Lung (tissue), 12 donors: ENCODE measurements around the gene MSANTD1. TPM values are rescaled to one million over a fixed set of nuclear protein-coding genes. Genes with fewer than 3 reads are reported as not detected.

Experiments used
- ATAC-seq: fragments of 200-7000 bp; cut with Tn5 transposase; one replicate; pipeline ENCODE4 v1.9.1; 2020; ENCODE audit warnings: moderate number of reproducible peaks; ENCODE audit not compliant: insufficient read depth, low FRiP score
- DNase-seq, 3 donors: peaks; one replicate each; pipeline ENCODE4 v3.0.0-alpha.2; 2013 to 2017
- H3K27ac ChIP-seq, 2 donors: one replicate each; pipeline ENCODE4 v1.5.1; 2013; ENCODE audit warnings: mild to moderate bottlenecking in 2 of 2, moderate library complexity in 2 of 2, control low read depth in 1 of 2, inconsistent platforms in 1 of 2, low read depth in 1 of 2, low read length in 1 of 2
- H3K27me3 ChIP-seq, 3 donors: one replicate each; pipeline ENCODE4 v1.5.1; 2013; ENCODE audit warnings: low read length in 2 of 3; ENCODE audit not compliant: control insufficient read depth in 3 of 3, insufficient read depth in 3 of 3
- H3K36me3 ChIP-seq, 4 donors: one replicate each; pipeline ENCODE4 v1.5.1; 2013; ENCODE audit warnings: low read length in 4 of 4, mild to moderate bottlenecking in 1 of 4, moderate library complexity in 1 of 4; ENCODE audit not compliant: control insufficient read depth in 4 of 4, insufficient read depth in 4 of 4
- H3K4me1 ChIP-seq, 5 donors: one replicate each; pipeline ENCODE4 v1.5.1; 2013; ENCODE audit warnings: low read length in 5 of 5, mild to moderate bottlenecking in 2 of 5, moderate library complexity in 1 of 5; ENCODE audit not compliant: control insufficient read depth in 5 of 5, insufficient read depth in 5 of 5
- H3K4me3 ChIP-seq: one replicate; pipeline ENCODE4 v1.5.1; 2013; ENCODE audit warnings: mild to moderate bottlenecking, control low read depth, moderate library complexity
- H3K9ac ChIP-seq, 2 donors: one replicate each; pipeline ENCODE4 v1.5.1; 2013; ENCODE audit warnings: low read length in 2 of 2, control low read depth in 1 of 2; ENCODE audit not compliant: insufficient read depth in 1 of 2
- H3K9me3 ChIP-seq, 4 donors: one replicate each; pipeline ENCODE4 v1.5.1; 2013; ENCODE audit warnings: low read length in 3 of 4, mild to moderate bottlenecking in 1 of 4, moderate library complexity in 1 of 4; ENCODE audit not compliant: control insufficient read depth in 4 of 4, insufficient read depth in 3 of 4
- CTCF ChIP-seq: IDR thresholded peaks from 2 replicates; pipeline ENCODE4 v1.5.1; 2012; ENCODE audit warnings: mild to moderate bottlenecking; ENCODE audit errors: control extremely low read depth, extremely low read depth
- WGBS, 2 donors: extraction: QIAGEN DNeasy Blood & Tissue Kit; methylation state at CpG; one replicate each; pipeline ENCODE4 v1.1.7; 2013; 5-methylcytosine and 5-hydroxymethylcytosine counted together
- polyA plus RNA-seq, 2 donors: library from polyadenylated mRNA; stranded (reverse); fragments of 200-250 nt; gene quantifications; one replicate each; pipeline ENCODE4 v1.2.1, GENCODE V29; 2013
- total RNA-seq, 2 donors: library from RNA; depleted of rRNA in 1 of 2; stranded (reverse); fragments of >200 nt in 1 of 2; gene quantifications; one replicate each; pipeline ENCODE4 v1.2.1, GENCODE V29; 2014 to 2021
- donor health status: control.
- donor health status: control.
- donor health status: Bipolar disorder and iron deficiency.
- donor health status: healthy.
- donor health status: DM: yes; HTN: yes; CAD: no.

Gene MSANTD1
- total and polyA plus RNA-seq, 4 donors = 0.35 to 1.4 (median 0.88) TPM

DNA sequence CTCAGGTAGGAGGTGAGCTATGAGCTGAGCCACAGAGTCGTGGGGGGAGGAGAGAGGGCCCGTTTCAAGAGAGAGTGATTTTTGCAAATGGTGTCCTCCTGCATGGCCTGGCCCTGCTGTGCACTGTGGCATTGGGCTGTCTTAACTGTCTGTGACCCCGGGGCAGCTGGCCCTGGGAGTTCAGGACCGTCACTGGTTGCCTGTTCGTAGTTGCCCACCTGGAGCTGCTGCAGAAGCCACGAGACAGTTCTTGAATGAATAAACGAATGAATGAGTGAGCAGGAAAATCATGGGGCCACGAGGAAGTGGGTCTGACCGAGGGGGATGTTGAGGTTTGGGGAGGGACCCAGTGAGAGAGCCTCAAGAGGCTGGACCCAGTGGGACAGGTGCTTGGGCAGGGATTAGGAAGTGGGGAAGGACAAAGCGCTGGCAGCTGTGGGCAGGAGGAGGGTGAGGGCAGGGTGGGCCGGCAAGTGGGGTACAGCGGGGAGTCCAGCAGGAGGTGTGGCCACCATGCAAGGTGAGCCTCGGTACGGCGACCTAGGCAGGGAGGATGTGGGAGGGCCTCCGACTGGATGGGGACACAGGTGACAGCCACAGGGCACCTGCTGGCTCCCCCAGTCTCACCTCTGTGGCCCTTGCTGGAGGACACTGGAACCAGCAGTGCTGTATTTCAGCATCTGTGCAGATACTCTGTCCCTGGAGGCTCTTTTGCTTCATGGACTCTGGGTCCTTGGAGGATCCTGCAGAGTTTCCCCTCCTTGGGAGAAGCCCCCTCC, 54.0 kb downstream of the MSANTD1 start:
- no peak overlapping the region for H3K9ac ChIP-seq
- ATAC-seq = no peak
- no peaks in the 10 kb centered on the region for H3K27me3 ChIP-seq
- H3K9me3 ChIP-seq = no peaks in the 10 kb centered on the region
- no peak overlapping the region for H3K4me3 ChIP-seq
- H3K36me3 ChIP-seq = no peaks in the 10 kb centered on the region
- DNase-seq = peak in 1 of 3 donors; percentile 9
- peak overlapping the region in 1 of 2 donors; percentile 33 for H3K27ac ChIP-seq
- TF ChIP-seq CTCF = no peak
- peaks cover 6 to 46% (median 34%) of the 10 kb centered on the region in 5 donors for H3K4me1 ChIP-seq
- WGBS, 2 donors = 23 to 60% methylated on average over 16 of the region's 16 CpGs

- TF ChIP-seq CTCF = no peak
- Histone ChIP-seq H3K9ac (no peak overlapping the region), H3K4me3 (no peak overlapping the region), H3K9me3 (no peaks in the 10 kb centered on the region), H3K4me1 (peaks cover 6 to 49% (median 35%) of the 10 kb centered on the region in 5 donors), H3K27ac (no peak overlapping the region), H3K36me3 (no peaks in the 10 kb centered on the region), H3K27me3 (no peaks in the 10 kb centered on the region)
- 45 to 72% methylated on average over 2 of the region's 2 CpGs for WGBS, 2 donors
- ATAC-seq = no peak
- no peak for DNase-seq
These were observed 54.5 kb downstream of the MSANTD1 start for GRCh38 chr4:3303565-3303824.

DNA sequence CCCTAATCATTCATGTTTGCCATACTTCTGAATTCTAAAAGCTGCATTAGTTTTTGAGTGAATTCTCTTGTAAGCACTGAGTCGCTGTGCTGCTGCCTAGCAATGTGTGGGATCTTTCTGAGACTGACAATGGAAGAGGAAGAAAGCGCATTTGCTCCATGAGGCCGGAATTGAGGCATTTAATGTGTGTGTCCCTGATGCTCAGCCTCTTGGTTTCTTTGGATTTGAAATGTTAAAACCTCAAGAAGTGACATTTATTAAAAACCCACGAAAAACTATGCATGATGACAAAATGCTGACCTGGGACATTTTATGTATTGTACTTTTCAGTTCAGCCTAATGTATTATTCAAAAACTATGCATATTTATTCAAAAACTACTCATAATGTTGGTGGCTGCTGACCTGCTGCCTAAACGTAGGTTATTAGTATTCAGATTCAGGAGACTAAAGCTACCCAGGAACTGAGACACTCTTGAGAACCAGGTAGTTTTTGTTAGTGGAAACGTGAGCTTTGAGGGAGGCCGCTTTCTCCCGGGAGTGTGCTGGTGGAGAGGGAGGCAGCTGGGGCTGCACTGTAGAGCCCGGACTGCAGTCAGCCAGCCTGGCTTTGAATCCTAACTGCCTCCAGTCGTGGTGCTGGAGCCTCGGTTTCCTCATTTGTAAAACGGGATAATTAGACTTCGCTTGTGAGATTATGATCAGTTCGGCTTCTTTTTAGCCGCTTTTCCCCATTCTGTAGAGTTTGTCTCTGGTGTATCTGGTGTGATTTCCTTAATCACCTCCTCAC, 55.2 kb downstream of the MSANTD1 start:
- peaks cover 6 to 49% (median 33%) of the 10 kb centered on the region in 5 donors for H3K4me1 ChIP-seq
- H3K27me3 ChIP-seq = no peaks in the 10 kb centered on the region
- WGBS, 2 donors = 79 to 89% methylated on average over 15 of the region's 15 CpGs
- DNase-seq (no peak), ATAC-seq (no peak)
- no peak overlapping the region for H3K27ac ChIP-seq
- H3K9ac ChIP-seq = no peak overlapping the region
- no peaks in the 10 kb centered on the region for H3K9me3 ChIP-seq
- no peaks in the 10 kb centered on the region for H3K36me3 ChIP-seq
- H3K4me3 ChIP-seq = no peak overlapping the region
- TF ChIP-seq CTCF = no peak
